H54 (cell line): Measurements from ENCODE around the gene GDF11.

Experiments
- DNase-seq: peaks from one replicate; pipeline ENCODE4 v3.0.0; 2011; ENCODE audit warnings: low spot score, mixed read lengths; ENCODE audit not compliant: insufficient read length
- FAIRE-seq: peaks from 3 replicates; lab custom pipeline; 2011; peaks lifted over from hg19 to GRCh38; lab: Jason Lieb, UNC
- POLR2A ChIP-seq: IDR thresholded peaks from 2 replicates; pipeline ENCODE4 v1.6.1; 2011; ENCODE audit warnings: low read depth, mild to moderate bottlenecking, low read length

GDF11 gene

DNA sequence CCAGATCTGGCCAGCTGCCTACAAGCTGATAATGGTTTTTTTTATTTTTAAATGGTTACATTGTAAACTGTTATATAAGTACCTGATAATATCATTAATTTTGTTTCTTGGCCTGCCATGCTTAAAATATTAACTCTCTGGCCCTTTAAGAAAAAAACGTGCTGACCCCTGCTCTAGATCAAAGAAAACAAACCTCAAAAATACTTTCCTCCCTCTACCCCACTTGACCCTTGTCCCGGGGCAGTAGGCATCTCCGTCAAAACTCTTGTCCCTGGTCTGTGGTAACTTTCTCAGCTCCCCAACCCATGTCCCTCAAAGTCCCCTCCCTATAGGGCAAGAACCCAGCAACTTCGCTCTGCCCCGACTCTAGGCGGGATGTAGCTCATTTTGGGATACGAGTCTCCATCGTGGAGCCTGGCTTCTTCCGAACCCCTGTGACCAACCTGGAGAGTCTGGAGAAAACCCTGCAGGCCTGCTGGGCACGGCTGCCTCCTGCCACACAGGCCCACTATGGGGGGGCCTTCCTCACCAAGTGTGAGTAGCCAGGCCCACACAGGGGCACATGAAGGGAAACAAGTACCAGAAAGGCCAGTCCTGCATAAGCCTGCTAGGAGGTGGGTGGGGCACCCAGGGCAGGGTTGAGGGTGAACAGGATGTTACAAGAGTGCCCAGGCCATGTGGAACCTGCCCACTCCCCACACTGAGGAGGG is 19.3 kb upstream of the GDF11 start:
- FAIRE-seq (no peak), DNase-seq (no peak)
- TF ChIP-seq POLR2A = no peak

DNA sequence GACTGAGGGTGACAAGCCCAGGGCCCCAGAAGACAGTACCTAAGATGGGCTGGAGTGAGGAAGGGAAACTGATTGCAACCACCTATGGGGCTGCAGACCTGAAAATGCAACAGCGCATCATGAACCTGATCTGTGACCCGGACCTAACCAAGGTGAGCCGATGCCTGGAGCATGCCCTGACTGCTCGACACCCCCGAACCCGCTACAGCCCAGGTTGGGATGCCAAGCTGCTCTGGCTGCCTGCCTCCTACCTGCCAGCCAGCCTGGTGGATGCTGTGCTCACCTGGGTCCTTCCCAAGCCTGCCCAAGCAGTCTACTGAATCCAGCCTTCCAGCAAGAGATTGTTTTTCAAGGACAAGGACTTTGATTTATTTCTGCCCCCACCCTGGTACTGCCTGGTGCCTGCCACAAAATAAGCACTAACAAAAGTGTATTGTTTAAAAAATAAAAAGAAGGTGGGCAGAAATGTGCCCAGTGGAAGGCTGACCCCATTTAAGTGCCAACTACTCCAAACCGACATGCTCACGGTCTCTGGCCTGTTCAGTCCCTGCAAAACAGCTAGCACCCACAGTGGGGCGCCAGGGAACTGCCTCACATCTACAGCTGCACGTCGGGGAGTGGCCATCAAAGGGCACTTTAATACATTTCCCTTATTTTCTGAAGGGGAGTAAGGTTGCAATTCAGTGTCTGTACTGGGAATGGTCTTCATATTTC is 18.5 kb upstream of the GDF11 start:
- no peak for TF ChIP-seq POLR2A
- DNase-seq (no peak), FAIRE-seq (no peak)

DNA sequence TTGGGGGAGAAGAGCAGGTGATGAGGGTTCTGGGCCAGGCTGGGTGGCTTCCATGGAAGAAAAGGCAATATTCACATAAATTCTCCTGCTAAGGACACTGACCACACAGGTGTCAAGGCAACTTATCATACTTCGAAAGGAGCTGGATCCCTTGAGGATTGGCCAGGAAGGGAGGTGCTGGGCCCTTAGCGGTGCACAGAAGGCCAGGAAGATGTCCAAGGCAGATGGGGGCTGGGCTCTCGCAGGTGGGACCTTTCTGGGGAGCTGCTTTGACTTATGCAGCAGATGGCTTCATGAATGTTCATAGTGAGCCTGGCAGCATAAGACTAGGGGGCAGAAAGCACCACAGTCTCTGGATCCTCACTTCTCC is 18.0 kb upstream of the GDF11 start:
- DNase-seq (no peak), FAIRE-seq (no peak)
- TF ChIP-seq POLR2A = no peak

DNA sequence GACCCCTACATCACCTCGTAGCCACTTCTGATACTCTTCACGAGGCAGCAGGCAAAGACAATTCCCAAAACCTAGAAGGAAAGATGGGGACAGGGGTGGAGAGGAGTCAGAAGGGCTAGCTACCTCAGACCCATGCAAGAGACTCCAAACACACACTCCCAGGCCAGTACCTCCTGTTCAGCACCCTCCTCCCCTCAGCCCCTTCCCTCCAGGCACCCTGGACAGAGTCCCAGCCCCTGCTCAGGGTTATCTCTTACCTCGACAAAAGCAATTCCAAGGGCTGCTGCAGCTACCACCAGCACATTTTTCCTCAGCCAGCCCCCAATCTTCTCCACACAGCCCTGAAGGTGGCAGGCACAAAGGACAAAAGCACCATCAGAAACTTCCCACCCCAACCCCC is 17.4 kb upstream of the GDF11 start:
- TF ChIP-seq POLR2A = no peak
- DNase-seq (no peak), FAIRE-seq (no peak)

DNA sequence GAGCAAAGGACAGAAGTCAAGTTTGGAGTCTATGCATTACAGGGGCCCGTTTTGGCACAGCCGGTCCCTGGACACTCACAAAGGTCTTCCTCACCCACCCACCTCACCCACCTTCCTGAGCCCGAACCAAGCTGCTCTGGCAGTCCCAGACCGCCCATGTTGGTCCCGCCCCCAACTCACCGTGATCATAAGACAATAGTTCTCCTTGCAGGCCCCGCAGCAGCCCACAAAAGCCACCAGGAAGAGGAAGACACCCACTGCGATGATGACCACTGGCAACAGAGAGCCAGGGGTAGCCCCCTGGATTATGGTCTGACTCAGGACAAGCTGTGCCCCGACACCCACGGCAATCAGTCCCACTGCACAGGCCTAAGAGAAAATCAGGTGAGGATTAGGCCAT is 16.0 kb upstream of the GDF11 start:
- no peak for TF ChIP-seq POLR2A
- no peak for DNase-seq
- no peak for FAIRE-seq

DNA sequence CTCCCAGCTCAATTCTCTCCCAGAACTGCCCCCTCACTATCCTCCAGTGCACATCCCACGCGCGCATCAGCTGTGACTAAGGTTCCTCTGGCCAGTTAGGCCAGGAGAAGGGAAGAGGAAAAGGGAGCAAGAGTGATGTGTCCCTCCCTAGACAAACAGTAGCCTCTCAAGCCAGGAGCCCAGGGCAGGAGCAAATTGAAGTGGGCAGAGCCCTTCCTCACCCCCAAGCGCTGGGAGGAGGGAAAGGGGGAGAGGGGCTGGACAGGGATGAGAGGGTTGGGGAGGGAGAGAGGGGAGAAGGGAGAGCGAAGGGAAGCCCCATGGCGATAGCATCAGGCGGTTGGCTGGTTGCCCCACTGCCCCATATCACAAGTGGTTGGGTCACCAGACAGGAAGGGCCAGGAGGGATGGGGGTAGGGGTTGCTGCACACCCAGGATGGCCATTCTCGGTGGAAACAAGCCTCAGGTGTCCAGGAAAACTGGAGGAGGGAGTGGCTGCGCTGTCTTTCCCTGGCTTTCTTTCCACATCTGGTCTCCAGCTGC is 15.2 kb upstream of the GDF11 start:
- no peak for DNase-seq

DNA sequence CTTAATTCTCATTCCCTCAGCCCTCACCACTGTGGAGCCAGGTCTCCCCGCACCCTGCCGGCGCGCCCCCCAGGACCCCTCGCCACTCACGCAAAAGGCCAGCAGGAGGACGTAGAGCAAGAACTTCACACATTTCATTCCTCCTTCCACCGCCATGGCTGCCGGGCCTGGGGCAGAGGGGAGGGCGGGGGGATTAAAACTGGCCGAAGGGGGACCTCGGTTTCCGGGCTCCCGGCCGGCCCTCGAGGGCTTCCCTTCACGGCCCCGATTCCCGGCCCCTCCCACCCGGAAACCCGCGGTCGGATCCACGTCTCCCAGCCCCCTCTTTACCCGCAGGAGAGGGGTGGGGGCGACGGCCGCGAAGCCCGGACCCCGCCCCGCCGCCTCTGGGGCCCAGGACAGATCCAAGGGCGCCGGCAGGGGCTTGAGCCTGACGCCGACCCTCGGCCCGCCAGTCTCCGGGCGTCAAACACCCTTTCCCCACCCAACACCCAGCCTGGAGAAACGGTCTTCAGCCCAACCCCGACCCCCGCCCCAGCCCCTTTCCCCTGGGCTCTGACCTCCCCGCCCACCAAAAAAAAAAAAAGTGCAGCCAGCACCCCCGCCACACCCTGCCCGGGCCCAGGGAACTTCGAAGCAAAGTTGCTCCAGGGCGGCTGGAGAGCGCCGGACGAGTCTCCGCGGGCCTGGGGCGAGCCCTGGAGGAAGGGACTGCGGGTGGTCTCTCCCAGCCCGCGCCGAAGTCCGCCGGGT is 14.6 kb upstream of the GDF11 start:
- no peak for DNase-seq

More for the DNA sequence above, 15.2 kb upstream of the GDF11 start:
- FAIRE-seq = no peak
- no peak for TF ChIP-seq POLR2A

DNA sequence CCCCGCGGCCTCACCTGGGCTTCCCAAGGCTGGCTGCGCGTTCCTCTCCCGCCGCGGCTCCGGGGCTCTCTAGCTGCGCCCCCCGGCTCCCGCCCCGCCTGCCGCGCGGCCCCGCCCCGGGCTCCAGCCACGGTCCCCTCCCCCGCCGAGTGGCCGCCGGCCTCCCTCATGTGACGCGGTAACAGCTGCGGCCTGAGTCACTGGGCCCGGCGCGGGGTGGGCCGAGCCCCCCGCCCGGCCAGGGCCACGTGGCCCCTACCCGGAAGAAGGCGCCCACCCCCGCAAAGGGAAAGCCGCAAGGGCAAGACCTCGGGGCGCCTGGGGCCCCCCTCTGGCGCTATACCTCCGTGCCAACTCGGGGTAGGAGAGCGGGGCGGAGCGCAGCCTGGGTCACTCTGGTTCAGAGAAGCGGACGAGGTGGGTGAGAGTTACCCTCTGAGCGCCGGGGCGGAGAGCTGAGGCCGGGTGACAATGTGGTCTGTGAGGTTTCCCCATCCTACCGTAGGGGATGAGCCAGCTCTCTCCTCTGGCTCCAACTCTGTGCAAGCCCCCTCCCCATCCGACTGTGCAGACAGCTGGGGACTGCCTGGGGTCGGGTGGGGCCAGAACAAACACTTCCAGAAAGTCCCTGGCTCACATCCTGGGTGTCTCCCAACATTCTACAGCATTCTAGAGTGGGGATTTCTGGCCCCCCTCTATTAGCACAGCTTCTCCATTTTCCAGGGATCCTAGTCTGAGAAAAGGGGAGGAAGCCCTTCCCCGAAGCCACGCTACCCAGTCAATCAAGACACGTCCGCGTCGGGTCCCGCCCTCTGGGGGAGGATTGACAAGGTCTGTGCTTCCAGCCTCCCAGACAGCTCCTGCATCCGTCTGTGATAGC is 13.7 kb upstream of the GDF11 start, which contains the start of gene CD63:
Gene CD63 (minus strand): TSS at position 71 of the 880 bp plus-strand sequence. CDS start 668 bp downstream, outside the sequence.
- FAIRE-seq (peak; percentile 23), DNase-seq (peak; percentile 93)

More for the DNA sequence above, 14.6 kb upstream of the GDF11 start:
- TF ChIP-seq POLR2A = no peak
- FAIRE-seq = no peak

DNA sequence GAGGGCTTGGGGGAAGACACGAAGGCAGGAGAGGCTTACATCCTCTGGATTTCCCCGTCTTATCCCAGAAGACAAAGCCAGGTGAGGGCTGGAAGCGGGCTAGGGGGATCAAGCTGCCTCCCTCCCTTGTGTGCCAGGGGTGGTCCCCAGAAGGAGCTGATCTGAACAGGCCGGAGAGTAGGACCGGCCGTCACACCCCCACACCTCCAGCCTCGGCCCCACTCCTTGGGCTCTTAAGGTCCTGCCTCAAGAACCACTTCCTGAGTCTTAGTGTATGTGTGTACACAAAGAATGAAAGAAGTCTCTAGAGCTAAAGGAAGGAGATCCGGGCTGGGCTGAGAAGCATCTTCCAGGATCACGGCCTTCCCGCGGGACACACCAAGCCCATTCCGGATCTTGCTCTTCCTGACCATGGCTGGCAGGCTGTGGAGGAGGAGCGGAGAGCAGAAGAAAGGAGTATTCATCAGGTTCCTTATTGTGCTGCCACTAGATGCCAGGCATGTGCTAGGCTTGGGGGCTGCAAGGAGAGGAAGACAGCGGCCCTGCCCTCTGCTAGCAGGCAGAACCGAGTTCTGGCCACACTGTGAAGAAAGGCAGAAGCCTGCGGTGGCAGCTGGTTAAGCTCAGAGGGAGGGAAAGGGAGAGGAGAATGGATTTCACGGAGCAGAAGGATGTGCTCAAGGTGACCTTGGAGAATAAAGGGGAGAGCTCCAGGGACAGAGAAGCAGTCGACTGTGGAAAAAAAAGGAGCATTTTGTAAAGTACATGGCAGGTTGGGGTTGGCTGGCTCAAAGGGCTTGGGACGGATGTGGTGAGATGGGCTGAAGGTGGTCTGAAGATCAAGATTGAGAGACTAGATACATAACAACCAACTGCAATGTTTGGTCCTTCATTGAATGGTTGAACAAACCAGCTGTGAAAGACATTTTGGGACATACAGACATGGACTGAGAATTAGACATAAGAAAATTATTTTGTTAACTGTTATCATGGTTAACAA is 12.8 kb upstream of the GDF11 start:
- no peak for TF ChIP-seq POLR2A
- FAIRE-seq (no peak), DNase-seq (peak; percentile 55)

More for the DNA sequence above, 13.7 kb upstream of the GDF11 start, which contains the start of gene CD63:
- TF ChIP-seq POLR2A = peak; percentile 81; the same call in 1 of the 2 replicates

DNA sequence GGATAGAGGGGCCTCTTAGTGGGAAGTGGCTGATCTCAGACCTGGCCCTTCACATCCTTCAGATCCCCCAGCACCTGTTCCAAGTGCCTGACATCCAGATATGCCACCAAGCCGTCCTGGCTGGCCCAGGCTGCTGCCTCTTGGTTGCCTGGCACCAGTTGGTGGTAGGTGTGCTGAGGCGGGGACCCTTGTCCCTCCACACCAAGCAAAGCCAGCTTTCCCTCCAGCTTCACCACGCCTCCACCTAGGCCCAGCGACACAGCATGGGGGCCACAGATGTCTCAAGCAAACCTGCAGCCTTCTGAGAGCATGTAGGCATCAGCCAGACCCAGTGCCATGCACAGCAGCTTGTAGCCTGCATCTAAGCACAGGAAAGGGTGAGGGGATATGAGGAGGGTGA is 10.6 kb upstream of the GDF11 start:
- FAIRE-seq (no peak), DNase-seq (no peak)
- TF ChIP-seq POLR2A = no peak

DNA sequence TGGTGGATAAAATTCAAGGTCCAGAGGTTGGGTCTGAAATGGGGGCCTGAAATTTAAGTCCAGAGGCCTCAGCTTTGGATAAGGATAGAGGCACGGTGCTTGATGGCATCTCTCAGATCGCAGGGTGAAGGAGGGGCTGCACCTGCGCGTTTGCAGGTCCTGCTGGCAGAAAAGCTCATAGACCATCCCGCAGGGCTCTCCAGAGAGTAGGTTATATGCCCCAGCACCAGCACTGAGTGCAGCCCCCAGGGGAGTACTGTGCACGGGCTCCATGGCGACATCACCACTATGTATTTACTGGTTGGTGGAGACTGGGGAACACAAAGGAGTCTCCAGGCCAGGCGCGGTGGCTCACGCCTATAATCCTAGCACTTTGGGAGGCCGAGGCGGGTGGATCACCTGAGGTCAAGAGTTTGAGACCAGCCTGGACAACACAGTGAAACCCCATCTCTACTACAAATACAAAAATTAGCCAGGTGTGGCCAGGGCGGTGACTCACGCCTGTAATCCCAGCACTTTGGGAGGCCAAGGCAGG is 9.8 kb upstream of the GDF11 start:
- DNase-seq (no peak), FAIRE-seq (no peak)
- no peak for TF ChIP-seq POLR2A

DNA sequence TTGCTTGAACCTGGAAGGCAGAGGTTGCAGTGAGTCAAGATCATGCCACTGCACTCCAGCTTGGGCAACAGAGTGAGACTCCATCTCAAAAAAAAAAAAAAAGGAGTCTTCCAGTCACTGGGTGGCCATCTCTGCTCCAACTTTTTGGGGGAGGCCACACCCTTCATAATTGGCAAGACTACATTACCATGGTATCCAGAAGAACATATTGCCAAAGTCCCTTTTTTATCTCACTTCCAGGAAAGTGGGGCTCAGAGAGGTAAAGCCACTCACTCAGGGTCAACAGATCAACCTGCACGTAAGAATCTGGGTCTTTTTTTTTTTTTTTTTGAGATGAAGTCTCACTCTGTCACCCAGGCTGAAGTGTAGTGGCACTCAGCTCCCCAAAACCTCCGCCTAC is 9.1 kb upstream of the GDF11 start:
- DNase-seq (no peak), FAIRE-seq (no peak)
- no peak for TF ChIP-seq POLR2A
